SJSA1 (cell line): ENCODE results near the gene ATXN7L1. TPM values are rescaled to one million over a fixed set of nuclear protein-coding genes. Genes with fewer than 3 reads are reported as not detected.
"Not testable (repeated sequence)": the region's sequence is repeated elsewhere in the genome, so short reads cannot be mapped to it uniquely, and the experiment has no call there.

Source experiments
- DNase-seq, 2 experiments: peaks; one replicate each; pipeline ENCODE4 v3.0.0-alpha.2; 2015 to 2020; ENCODE audit warnings: low spot score in 2 of 2, low read depth in 1 of 2
- H3K27ac ChIP-seq: fragments of 250-450 bp; sonication (Bioruptor Pico); 2 replicates; pipeline ENCODE4 v1.5.1; 2020; ENCODE audit warnings: mild to moderate bottlenecking, moderate library complexity
- H3K27me3 ChIP-seq: fragments of 250-450 bp; sonication (Bioruptor Pico); replicated peaks from 2 replicates; pipeline ENCODE4 v1.5.1; 2020; ENCODE audit warnings: mild to moderate bottlenecking, moderate library complexity
- H3K36me3 ChIP-seq: fragments of 250-450 bp; sonication (Bioruptor Pico); 2 replicates; pipeline ENCODE4 v1.5.1; 2020; ENCODE audit warnings: mild to moderate bottlenecking
- H3K4me1 ChIP-seq: fragments of 250-450 bp; sonication (Bioruptor Pico); replicated peaks from 2 replicates; pipeline ENCODE4 v1.6.1; 2021; ENCODE audit warnings: mild to moderate bottlenecking
- H3K4me3 ChIP-seq: fragments of 250-450 bp; sonication (Bioruptor Pico); 2 replicates; pipeline ENCODE4 v1.5.1; 2020; ENCODE audit warnings: mild to moderate bottlenecking
- H3K9me3 ChIP-seq: fragments of 250-450 bp; sonication (Bioruptor Pico); replicated peaks from 2 replicates; pipeline ENCODE4 v1.5.1; 2020; ENCODE audit warnings: mild to moderate bottlenecking
- total RNA-seq: library from RNA; depleted of rRNA; stranded (reverse); fragments of >200 nt; shearing (Covaris generic); gene quantifications from 2 replicates; pipeline ENCODE4 v1.2.3, GENCODE V29; 2014

ATXN7L1 gene
- total RNA-seq, 1 experiment from 2014 or later: 2.7 TPM

- H3K36me3 ChIP-seq: 0 out of 2 replicates have a peak, but pooled peaks cover 2% of the 10 kb centered on the region
- H3K9me3 ChIP-seq: no peaks in the 10 kb centered on the region
- 0 out of 2 replicates have a peak, but pooled peaks cover 3% of the 10 kb centered on the region for H3K4me1 ChIP-seq
- no peak for DNase-seq
- H3K27ac ChIP-seq: no peak overlapping the region
- no peaks in the 10 kb centered on the region for H3K27me3 ChIP-seq
- H3K4me3 ChIP-seq: no peak overlapping the region
Observed at GRCh38 chr7:105862770-105863169, 13.6 kb downstream of the ATXN7L1 start.

GRCh38 chr7:105862276-105862675 lies 14.1 kb downstream of the ATXN7L1 start:
- H3K27ac ChIP-seq: no peak overlapping the region
- H3K9me3 ChIP-seq: no peaks in the 10 kb centered on the region
- 0 out of 2 replicates have a peak, but pooled peaks cover 3% of the 10 kb centered on the region for H3K4me1 ChIP-seq
- no peaks in the 10 kb centered on the region for H3K27me3 ChIP-seq
- H3K36me3 ChIP-seq: 0 out of 2 replicates have a peak, but pooled peaks cover 2% of the 10 kb centered on the region
- no peak overlapping the region for H3K4me3 ChIP-seq
- no peak for DNase-seq

- Histone ChIP-seq H3K36me3 (0 out of 2 replicates have a peak, but pooled peaks cover 2% of the 10 kb centered on the region), H3K4me3 (no peak overlapping the region), H3K27ac (no peak overlapping the region), H3K4me1 (0 out of 2 replicates have a peak, but pooled peaks cover 3% of the 10 kb centered on the region), H3K9me3 (no peaks in the 10 kb centered on the region), H3K27me3 (no peaks in the 10 kb centered on the region)
- DNase-seq: no peak
Observed at GRCh38 chr7:105861224-105861623, 15.2 kb downstream of the ATXN7L1 start.

- no peak overlapping the region for H3K27ac ChIP-seq
- 0 out of 2 replicates have a peak, but pooled peaks cover 3% of the 10 kb centered on the region for H3K4me1 ChIP-seq
- DNase-seq: no peak
- no peaks in the 10 kb centered on the region for H3K27me3 ChIP-seq
- H3K36me3 ChIP-seq: 0 out of 2 replicates have a peak, but pooled peaks cover 2% of the 10 kb centered on the region
- H3K9me3 ChIP-seq: no peaks in the 10 kb centered on the region
- no peak overlapping the region for H3K4me3 ChIP-seq
Observed at GRCh38 chr7:105860793-105861192, 15.6 kb downstream of the ATXN7L1 start.

- no peaks in the 10 kb centered on the region for H3K27me3 ChIP-seq
- no peak overlapping the region for H3K27ac ChIP-seq
- H3K9me3 ChIP-seq: no peaks in the 10 kb centered on the region
- no peak overlapping the region for H3K4me3 ChIP-seq
- DNase-seq: no peak
- no peaks in the 10 kb centered on the region for H3K36me3 ChIP-seq
- peaks cover under 1% of the 10 kb centered on the region; the same call in 1 of the 2 replicates for H3K4me1 ChIP-seq
Observed at GRCh38 chr7:105857009-105857952, 19.1 kb downstream of the ATXN7L1 start.

GRCh38 chr7:105854498-105854897 lies 21.9 kb downstream of the ATXN7L1 start:
- Histone ChIP-seq H3K36me3 (no peaks in the 10 kb centered on the region), H3K27me3 (no peaks in the 10 kb centered on the region), H3K27ac (no peak overlapping the region), H3K9me3 (no peaks in the 10 kb centered on the region; the same call in 1 of the 2 replicates), H3K4me1 (peaks cover 28% of the 10 kb centered on the region), H3K4me3 (no peak overlapping the region)
- no peak for DNase-seq

GRCh38 chr7:105853931-105854419 lies 22.4 kb downstream of the ATXN7L1 start:
- Histone ChIP-seq H3K36me3 (no peaks in the 10 kb centered on the region), H3K27ac (no peak overlapping the region), H3K27me3 (no peaks in the 10 kb centered on the region), H3K4me3 (no peak overlapping the region), H3K4me1 (peaks cover 33% of the 10 kb centered on the region), H3K9me3 (no peaks in the 10 kb centered on the region; the same call in 1 of the 2 replicates)
- no peak for DNase-seq

- Histone ChIP-seq H3K27ac (no peak overlapping the region), H3K27me3 (no peaks in the 10 kb centered on the region), H3K9me3 (no peaks in the 10 kb centered on the region; the same call in 1 of the 2 replicates), H3K4me1 (peaks cover 38% of the 10 kb centered on the region), H3K36me3 (no peaks in the 10 kb centered on the region), H3K4me3 (no peak overlapping the region)
- DNase-seq: no peak
Observed at GRCh38 chr7:105851064-105851463, 25.3 kb downstream of the ATXN7L1 start.

- Histone ChIP-seq H3K9me3 (no peaks in the 10 kb centered on the region; the same call in 1 of the 2 replicates), H3K27me3 (no peaks in the 10 kb centered on the region), H3K4me3 (no peak overlapping the region), H3K4me1 (peaks cover 38% of the 10 kb centered on the region), H3K36me3 (no peaks in the 10 kb centered on the region), H3K27ac (peak overlapping the region; percentile 9)
- peak; percentile 87 to 93 for DNase-seq
Observed at GRCh38 chr7:105849122-105849855, 27.1 kb downstream of the ATXN7L1 start.

GRCh38 chr7:105846404-105846803 lies 30.0 kb downstream of the ATXN7L1 start:
- Histone ChIP-seq H3K4me3 (no peak overlapping the region), H3K4me1 (peaks cover 34% of the 10 kb centered on the region), H3K27me3 (no peaks in the 10 kb centered on the region), H3K9me3 (no peaks in the 10 kb centered on the region; the same call in 1 of the 2 replicates), H3K36me3 (no peaks in the 10 kb centered on the region), H3K27ac (no peak overlapping the region)
- no peak for DNase-seq

- H3K36me3 ChIP-seq, H3K4me3 ChIP-seq, H3K27ac ChIP-seq, DNase-seq, H3K9me3 ChIP-seq, H3K27me3 ChIP-seq: not testable (repeated sequence)
- H3K4me1 ChIP-seq: peaks cover 34% of the 10 kb centered on the region
Observed at GRCh38 chr7:105844681-105845080, 31.7 kb downstream of the ATXN7L1 start.

- Histone ChIP-seq H3K27me3 (no peaks in the 10 kb centered on the region), H3K9me3 (no peaks in the 10 kb centered on the region), H3K27ac (no peak overlapping the region), H3K4me3 (no peak overlapping the region), H3K36me3 (no peaks in the 10 kb centered on the region), H3K4me1 (peaks cover 37% of the 10 kb centered on the region)
- DNase-seq: no peak
Observed at GRCh38 chr7:105841866-105842265, 34.5 kb downstream of the ATXN7L1 start.

- peak; percentile 63 to 87 for DNase-seq
- H3K36me3 ChIP-seq: no peaks in the 10 kb centered on the region
- H3K4me1 ChIP-seq: peaks cover 37% of the 10 kb centered on the region
- peak overlapping the region; percentile 9; the same call in 1 of the 2 replicates for H3K27ac ChIP-seq
- H3K4me3 ChIP-seq: no peak overlapping the region
- H3K9me3 ChIP-seq: no peaks in the 10 kb centered on the region
- H3K27me3 ChIP-seq: no peaks in the 10 kb centered on the region
Observed at GRCh38 chr7:105840981-105841749, 35.2 kb downstream of the ATXN7L1 start.
